Testis (tissue), 2 donors: ENCODE measurements around the gene EPHB1.

Source experiments
- CTCF ChIP-seq, 3 experiments: fragments of 450-650 bp in 2 of 3; fragments of 200-600 bp in 1 of 3; sonication (generic) in 1 of 3; IDR thresholded peaks; one replicate each; pipeline ENCODE4 v1.5.1; 2016 to 2019; ENCODE audit warnings: antibody characterized with exemption in 3 of 3, mild to moderate bottlenecking in 2 of 3, moderate library complexity in 1 of 3
- POLR2A ChIP-seq: fragments of 450-650 bp; IDR thresholded peaks from one replicate; pipeline ENCODE4 v1.6.1; 2017; ENCODE audit warnings: antibody characterized with exemption, mild to moderate bottlenecking, moderate library complexity

GRCh38 chr3:135099734-135100355 is 304.8 kb downstream of the EPHB1 start:
- TF ChIP-seq CTCF (IDR thresholded peaks at IDR 0.05) = no peak
- TF ChIP-seq POLR2A = no peak
